GM12801 (cell line): ENCODE measurements around the gene ATR.

Source experiments
- CTCF ChIP-seq: IDR thresholded peaks from one replicate; pipeline ENCODE4 v1.5.1; 2011; ENCODE audit warnings: control low read depth; ENCODE audit not compliant: insufficient read length; ENCODE audit errors: extremely low read depth

Gene ATR

GRCh38 chr3:142484912-142485435, 93.6 kb downstream of the ATR start:
- TF ChIP-seq CTCF: no peak

- TF ChIP-seq CTCF: no peak
Measured at GRCh38 chr3:142481196-142481595, 97.3 kb downstream of the ATR start.

- no peak for TF ChIP-seq CTCF
Measured at GRCh38 chr3:142470826-142471225, 107.7 kb downstream of the ATR start.

- no peak for TF ChIP-seq CTCF
Measured at GRCh38 chr3:142468456-142468855, 110.1 kb downstream of the ATR start.

- TF ChIP-seq CTCF: no peak
Measured at GRCh38 chr3:142467768-142468167, 110.8 kb downstream of the ATR start.

- TF ChIP-seq CTCF: no peak
Measured at GRCh38 chr3:142460689-142461088, 117.8 kb downstream of the ATR start.

GRCh38 chr3:142459929-142460328, 118.6 kb downstream of the ATR start:
- TF ChIP-seq CTCF: no peak

- TF ChIP-seq CTCF: no peak
Measured at GRCh38 chr3:142459096-142459495, 119.4 kb downstream of the ATR start.
